HUES64 (cell line): Measurements from ENCODE around the gene C1orf198.

ENCODE experiments used
- H3K27ac ChIP-seq: 2 replicates; pipeline ENCODE4 v1.7.0; 2013; ENCODE audit warnings: low read depth, low read length, inconsistent platforms
- H3K27me3 ChIP-seq: 2 replicates; pipeline ENCODE4 v1.6.1; 2013; ENCODE audit warnings: mild to moderate bottlenecking, low read length; ENCODE audit not compliant: insufficient read depth
- H3K36me3 ChIP-seq: 2 replicates; pipeline ENCODE4 v1.6.1; 2013; ENCODE audit warnings: mild to moderate bottlenecking, low read length; ENCODE audit not compliant: insufficient read depth
- H3K4me1 ChIP-seq: 2 replicates; pipeline ENCODE4 v1.6.1; 2013; ENCODE audit warnings: mild to moderate bottlenecking, low read length, moderate library complexity; ENCODE audit not compliant: insufficient read depth
- H3K4me3 ChIP-seq: 2 replicates; pipeline ENCODE4 v1.5.1; 2013; ENCODE audit warnings: mild to moderate bottlenecking, low read length, moderate library complexity
- H3K9ac ChIP-seq: 2 replicates; pipeline ENCODE4 v1.6.1; 2013; ENCODE audit warnings: mild to moderate bottlenecking, low read depth, low read length
- H3K9me3 ChIP-seq: 2 replicates; pipeline ENCODE4 v1.6.1; 2013; ENCODE audit warnings: low read depth, low read length; ENCODE audit not compliant: insufficient read depth
- WGBS: fragments of 150-250, 120-280 bp; methylation state at CpG from one replicate; pipeline ENCODE4 v1.1.7; 2013; ENCODE audit warnings: missing lambda C conversion rate; 5-methylcytosine and 5-hydroxymethylcytosine counted together

The C1orf198 gene

GRCh38 chr1:230806552-230806951 lies 61.8 kb downstream of the C1orf198 start:
- Histone ChIP-seq H3K36me3 (no peaks in the 10 kb centered on the region), H3K27me3 (no peaks in the 10 kb centered on the region), H3K9me3 (no peaks in the 10 kb centered on the region), H3K9ac (no peak overlapping the region), H3K4me1 (no peaks in the 10 kb centered on the region), H3K27ac (no peak overlapping the region), H3K4me3 (no peak overlapping the region)
- 94% methylated on average over 2 of the region's 2 CpGs for WGBS

GRCh38 chr1:230804396-230804795 lies 63.9 kb downstream of the C1orf198 start:
- 83% methylated on average over 2 of the region's 2 CpGs for WGBS
- no peaks in the 10 kb centered on the region for H3K27me3 ChIP-seq

GRCh38 chr1:230800891-230801840 lies 67.2 kb downstream of the C1orf198 start:
- WGBS = 90% methylated on average over 7 of the region's 9 CpGs
- Histone ChIP-seq H3K9ac (no peak overlapping the region), H3K27ac (no peak overlapping the region), H3K4me3 (no peak overlapping the region), H3K27me3 (peaks cover 14% of the 10 kb centered on the region), H3K36me3 (no peaks in the 10 kb centered on the region), H3K4me1 (no peaks in the 10 kb centered on the region), H3K9me3 (no peaks in the 10 kb centered on the region)

More at GRCh38 chr1:230804396-230804795, 63.9 kb downstream of the C1orf198 start:
- Histone ChIP-seq H3K9me3 (no peaks in the 10 kb centered on the region), H3K9ac (no peak overlapping the region), H3K4me3 (no peak overlapping the region), H3K27ac (no peak overlapping the region), H3K36me3 (no peaks in the 10 kb centered on the region), H3K4me1 (no peaks in the 10 kb centered on the region)

GRCh38 chr1:230798491-230798890 lies 69.8 kb downstream of the C1orf198 start:
- Histone ChIP-seq H3K9me3 (no peaks in the 10 kb centered on the region), H3K27me3 (peaks cover 17% of the 10 kb centered on the region), H3K4me3 (no peak overlapping the region), H3K4me1 (no peaks in the 10 kb centered on the region), H3K36me3 (no peaks in the 10 kb centered on the region), H3K27ac (no peak overlapping the region), H3K9ac (no peak overlapping the region)
- WGBS = 93% methylated on average over 3 of the region's 5 CpGs

GRCh38 chr1:230797942-230798365 lies 70.4 kb downstream of the C1orf198 start:
- no peaks in the 10 kb centered on the region for H3K4me1 ChIP-seq
- no peak overlapping the region for H3K27ac ChIP-seq
- H3K36me3 ChIP-seq = no peaks in the 10 kb centered on the region
- no peak overlapping the region for H3K9ac ChIP-seq
- WGBS = 30% methylated on average over 7 of the region's 7 CpGs
- no peak overlapping the region for H3K4me3 ChIP-seq
- peaks cover 17% of the 10 kb centered on the region for H3K27me3 ChIP-seq
- H3K9me3 ChIP-seq = no peaks in the 10 kb centered on the region

GRCh38 chr1:230797376-230797920 lies 70.9 kb downstream of the C1orf198 start:
- H3K4me3 ChIP-seq = no peak overlapping the region
- no peak overlapping the region for H3K9ac ChIP-seq
- 83% methylated on average over 13 of the region's 13 CpGs for WGBS
- no peaks in the 10 kb centered on the region for H3K4me1 ChIP-seq
- no peak overlapping the region for H3K27ac ChIP-seq
- H3K9me3 ChIP-seq = no peaks in the 10 kb centered on the region
- H3K27me3 ChIP-seq = peaks cover 17% of the 10 kb centered on the region
- no peaks in the 10 kb centered on the region for H3K36me3 ChIP-seq

GRCh38 chr1:230796626-230797025 lies 71.7 kb downstream of the C1orf198 start:
- Histone ChIP-seq H3K9me3 (no peaks in the 10 kb centered on the region), H3K27me3 (peaks cover 24% of the 10 kb centered on the region), H3K4me1 (no peaks in the 10 kb centered on the region), H3K36me3 (no peaks in the 10 kb centered on the region), H3K4me3 (no peak overlapping the region), H3K27ac (no peak overlapping the region), H3K9ac (no peak overlapping the region)
- 88% methylated on average over 1 of the region's 2 CpGs for whole genome bisulfite sequencing

- H3K27me3 ChIP-seq = peaks cover 34% of the 10 kb centered on the region
- WGBS = 89% methylated on average over 17 of the region's 19 CpGs
- H3K9me3 ChIP-seq = no peaks in the 10 kb centered on the region
- H3K36me3 ChIP-seq = no peaks in the 10 kb centered on the region
- no peak overlapping the region for H3K9ac ChIP-seq
- H3K4me3 ChIP-seq = no peak overlapping the region
- H3K4me1 ChIP-seq = no peaks in the 10 kb centered on the region
- H3K27ac ChIP-seq = no peak overlapping the region
Measured at GRCh38 chr1:230794871-230795605, 73.3 kb downstream of the C1orf198 start.

GRCh38 chr1:230794431-230794830 lies 73.9 kb downstream of the C1orf198 start:
- Histone ChIP-seq H3K27ac (no peak overlapping the region), H3K27me3 (peaks cover 40% of the 10 kb centered on the region), H3K4me1 (no peaks in the 10 kb centered on the region), H3K9ac (no peak overlapping the region), H3K4me3 (no peak overlapping the region), H3K36me3 (no peaks in the 10 kb centered on the region), H3K9me3 (no peaks in the 10 kb centered on the region)
- WGBS = 87% methylated on average over 5 of the region's 5 CpGs

- no peak overlapping the region for H3K27ac ChIP-seq
- 95% methylated on average over 9 of the region's 9 CpGs for WGBS
Measured at GRCh38 chr1:230793463-230793745, 74.9 kb downstream of the C1orf198 start.

More at GRCh38 chr1:230793463-230793745, 74.9 kb downstream of the C1orf198 start:
- Histone ChIP-seq H3K4me3 (no peak overlapping the region), H3K36me3 (no peaks in the 10 kb centered on the region), H3K9ac (no peak overlapping the region), H3K27me3 (peaks cover 49% of the 10 kb centered on the region), H3K4me1 (no peaks in the 10 kb centered on the region), H3K9me3 (no peaks in the 10 kb centered on the region)
